Measurements from ENCODE around the gene SKI. TPM values are rescaled to one million over a fixed set of nuclear protein-coding genes. Genes with fewer than 3 reads are reported as not detected.

SKI gene
- total and polyA plus RNA-seq, 4 donors: 17.1 to 90.7 (median 40.7) TPM

- no peak for ATAC-seq (ENCODE audit: insufficient read depth, low FRiP score)
- Histone ChIP-seq H3K4me1 (ENCODE audit: control insufficient read depth in 5 of 5, insufficient read depth in 5 of 5, low read length in 5 of 5) (peaks cover 2 to 37% (median 10%) of the 10 kb centered on the region in 5 donors), H3K27ac (ENCODE audit: low read depth in 1 of 2, low read length in 1 of 2) (no peak overlapping the region), H3K27me3 (ENCODE audit: control insufficient read depth in 3 of 3, insufficient read depth in 3 of 3, low read length in 2 of 3) (no peaks in the 10 kb centered on the region), H3K4me3 (no peak overlapping the region), H3K36me3 (ENCODE audit: control insufficient read depth in 4 of 4, insufficient read depth in 4 of 4, low read length in 4 of 4) (peaks cover 12 to 52% (median 35%) of the 10 kb centered on the region in 4 donors), H3K9ac (ENCODE audit: insufficient read depth in 1 of 2, low read length in 2 of 2) (no peak overlapping the region), H3K9me3 (ENCODE audit: control insufficient read depth in 4 of 4, insufficient read depth in 3 of 4, low read length in 3 of 4) (no peaks in the 10 kb centered on the region)
- no peak for DNase-seq
- WGBS, 2 donors: 94 to 97% methylated on average over 20 of the region's 20 CpGs
- TF ChIP-seq, protein P1, sequence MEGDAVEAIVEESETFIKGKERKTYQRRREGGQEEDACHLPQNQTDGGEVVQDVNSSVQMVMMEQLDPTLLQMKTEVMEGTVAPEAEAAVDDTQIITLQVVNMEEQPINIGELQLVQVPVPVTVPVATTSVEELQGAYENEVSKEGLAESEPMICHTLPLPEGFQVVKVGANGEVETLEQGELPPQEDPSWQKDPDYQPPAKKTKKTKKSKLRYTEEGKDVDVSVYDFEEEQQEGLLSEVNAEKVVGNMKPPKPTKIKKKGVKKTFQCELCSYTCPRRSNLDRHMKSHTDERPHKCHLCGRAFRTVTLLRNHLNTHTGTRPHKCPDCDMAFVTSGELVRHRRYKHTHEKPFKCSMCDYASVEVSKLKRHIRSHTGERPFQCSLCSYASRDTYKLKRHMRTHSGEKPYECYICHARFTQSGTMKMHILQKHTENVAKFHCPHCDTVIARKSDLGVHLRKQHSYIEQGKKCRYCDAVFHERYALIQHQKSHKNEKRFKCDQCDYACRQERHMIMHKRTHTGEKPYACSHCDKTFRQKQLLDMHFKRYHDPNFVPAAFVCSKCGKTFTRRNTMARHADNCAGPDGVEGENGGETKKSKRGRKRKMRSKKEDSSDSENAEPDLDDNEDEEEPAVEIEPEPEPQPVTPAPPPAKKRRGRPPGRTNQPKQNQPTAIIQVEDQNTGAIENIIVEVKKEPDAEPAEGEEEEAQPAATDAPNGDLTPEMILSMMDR (IDR thresholded peaks at IDR 0.05; ENCODE audit: control extremely low read depth, extremely low read depth): no peak
Measured at GRCh38 chr1:2308844-2309243, 80.7 kb downstream of the SKI start.

DNA sequence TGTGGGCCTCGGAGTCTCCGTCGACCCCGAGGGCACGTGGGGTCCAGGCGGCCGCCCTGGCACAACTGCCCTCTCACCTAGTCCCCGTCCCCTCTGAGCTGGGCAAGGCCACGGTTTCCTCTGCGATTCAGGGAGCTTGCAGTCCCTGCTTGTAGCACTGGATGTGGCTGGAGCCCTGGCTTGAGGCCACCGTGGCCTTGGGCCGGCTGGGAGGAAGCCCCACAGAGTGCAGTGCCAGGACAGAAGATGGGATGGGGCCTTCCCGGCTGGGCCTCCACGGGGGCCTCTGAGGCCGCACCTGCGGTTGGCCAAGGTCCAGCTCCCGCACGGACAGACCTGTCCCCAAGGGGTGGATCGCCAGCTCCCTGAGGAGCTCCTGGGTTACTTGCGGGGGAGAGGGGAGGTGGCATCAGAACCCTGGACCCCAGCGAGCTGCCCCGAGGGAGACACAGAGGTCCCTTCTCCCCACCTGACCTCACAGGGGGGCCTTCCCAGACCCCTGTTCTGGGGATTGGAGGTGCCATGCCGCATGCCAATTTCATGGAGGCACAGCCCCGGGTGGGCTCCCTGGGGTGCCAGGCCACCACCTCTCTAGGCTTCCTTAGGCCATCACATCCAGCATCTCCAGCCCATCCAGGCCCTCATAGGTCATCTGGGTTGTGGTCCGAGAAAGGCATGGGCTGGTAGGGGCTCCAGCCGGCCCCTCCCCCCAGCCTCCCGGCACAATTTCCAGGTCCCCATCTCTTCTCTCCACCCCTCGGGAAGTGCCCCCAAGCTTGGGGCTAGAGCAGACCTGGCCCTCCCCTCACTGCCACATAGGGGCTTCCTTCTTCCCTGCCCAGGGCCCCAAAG is 82.4 kb downstream of the SKI start:
- Histone ChIP-seq H3K27ac (ENCODE audit: low read depth in 1 of 2, low read length in 1 of 2) (peak overlapping the region in 1 of 2 donors; percentile 74), H3K27me3 (ENCODE audit: control insufficient read depth in 3 of 3, insufficient read depth in 3 of 3, low read length in 2 of 3) (no peaks in the 10 kb centered on the region), H3K9ac (ENCODE audit: insufficient read depth in 1 of 2, low read length in 2 of 2) (no peak overlapping the region), H3K9me3 (ENCODE audit: control insufficient read depth in 4 of 4, insufficient read depth in 3 of 4, low read length in 3 of 4) (no peaks in the 10 kb centered on the region), H3K36me3 (ENCODE audit: control insufficient read depth in 4 of 4, insufficient read depth in 4 of 4, low read length in 4 of 4) (peaks cover 12 to 35% (median 25%) of the 10 kb centered on the region in 4 donors), H3K4me3 (no peak overlapping the region), H3K4me1 (ENCODE audit: control insufficient read depth in 5 of 5, insufficient read depth in 5 of 5, low read length in 5 of 5) (peaks cover 2 to 46% (median 13%) of the 10 kb centered on the region in 5 donors)
- 71 to 83% methylated on average over 26 to 28 of the region's 28 CpGs for WGBS, 2 donors
- no peak for ATAC-seq (ENCODE audit: insufficient read depth, low FRiP score)
- TF ChIP-seq, protein P1 (IDR thresholded peaks at IDR 0.05; ENCODE audit: control extremely low read depth, extremely low read depth): no peak
- DNase-seq: peak in 1 of 3 donors; percentile 32

DNA sequence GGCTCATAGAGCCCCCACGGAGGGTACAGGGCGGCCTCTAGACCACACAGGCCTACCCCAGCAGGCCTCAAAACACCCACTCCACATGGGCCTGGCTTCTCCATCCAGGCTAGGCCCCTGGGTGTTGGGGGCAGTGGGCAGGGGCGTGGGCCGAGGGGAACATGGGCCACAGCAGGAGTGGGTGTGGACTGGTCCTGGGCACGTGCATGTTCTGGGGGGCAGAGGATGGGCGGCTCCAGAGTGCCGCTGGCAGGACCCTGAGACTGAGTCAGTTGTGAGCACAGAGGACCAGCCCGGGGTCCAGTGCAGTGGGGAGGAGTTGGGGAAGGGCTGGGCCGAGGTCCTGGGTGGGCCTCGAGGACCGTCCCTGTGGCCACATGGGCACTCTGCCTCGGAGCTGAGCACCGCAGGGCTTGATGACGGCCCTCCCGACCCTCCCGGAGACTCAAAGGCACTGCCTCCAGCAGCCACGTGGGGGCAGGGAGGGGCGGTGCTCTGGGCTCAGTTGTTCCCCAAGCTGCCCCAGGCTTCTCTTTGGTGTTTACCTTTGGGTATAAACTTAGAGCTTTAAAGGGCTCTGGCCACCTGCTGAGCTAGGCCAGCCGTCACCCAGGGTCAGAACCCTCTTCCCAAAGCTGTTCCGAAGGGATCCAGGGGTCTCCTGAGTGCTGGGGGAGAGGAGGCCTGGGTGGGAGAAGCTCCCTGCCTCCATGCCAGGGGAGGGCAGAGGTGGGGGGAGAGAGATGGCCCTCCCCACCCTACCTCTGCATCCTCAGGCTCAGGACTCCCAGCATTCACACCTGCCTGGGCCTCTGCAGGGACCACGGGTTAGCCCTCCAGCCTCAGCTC is 83.3 kb downstream of the SKI start:
- Histone ChIP-seq H3K4me3 (no peak overlapping the region), H3K9me3 (ENCODE audit: control insufficient read depth in 4 of 4, insufficient read depth in 3 of 4, low read length in 3 of 4) (no peaks in the 10 kb centered on the region), H3K4me1 (ENCODE audit: control insufficient read depth in 5 of 5, insufficient read depth in 5 of 5, low read length in 5 of 5) (peaks cover 2 to 54% (median 13%) of the 10 kb centered on the region in 5 donors), H3K36me3 (ENCODE audit: control insufficient read depth in 4 of 4, insufficient read depth in 4 of 4, low read length in 4 of 4) (peaks cover 12 to 27% (median 20%) of the 10 kb centered on the region in 4 donors), H3K9ac (ENCODE audit: insufficient read depth in 1 of 2, low read length in 2 of 2) (no peak overlapping the region), H3K27me3 (ENCODE audit: control insufficient read depth in 3 of 3, insufficient read depth in 3 of 3, low read length in 2 of 3) (no peaks in the 10 kb centered on the region), H3K27ac (ENCODE audit: low read depth in 1 of 2, low read length in 1 of 2) (peak overlapping the region in 1 of 2 donors; percentile 74)
- TF ChIP-seq, protein P1 (IDR thresholded peaks at IDR 0.05; ENCODE audit: control extremely low read depth, extremely low read depth): no peak
- WGBS, 2 donors: 37 to 41% methylated on average over 20 to 21 of the region's 21 CpGs
- DNase-seq: peak; percentile 71 to 77 (median 76)
- ATAC-seq (ENCODE audit: insufficient read depth, low FRiP score): no peak
